Neural cell (in vitro differentiated cells): ENCODE data around the gene MYO6. TPM values are rescaled to one million over a fixed set of nuclear protein-coding genes. Genes with fewer than 3 reads are reported as not detected.

ENCODE experiments used
- H2AFZ ChIP-seq: fragments of 200-600, 300-800 bp; sonication (generic), shearing (Covaris generic); 2 replicates; pipeline ENCODE4 v1.6.0; 2014; ENCODE audit warnings: low read depth, mild to moderate bottlenecking, antibody characterized with exemption, low read length, moderate library complexity
- H3F3A ChIP-seq: fragments of 200-600 bp; shearing (Covaris generic); 2 replicates; pipeline ENCODE4 v1.6.1; 2016; ENCODE audit warnings: mild to moderate bottlenecking, moderate library complexity, mixed read lengths, antibody characterized with exemption, low read length; ENCODE audit not compliant: insufficient read depth, poor library complexity, severe bottlenecking
- H3K27ac ChIP-seq: fragments of 200-600, 300-800 bp; sonication (generic), shearing (Covaris generic); 2 replicates; pipeline ENCODE4 v1.5.1; 2014; ENCODE audit warnings: mild to moderate bottlenecking, low read length, moderate library complexity
- H3K27me3 ChIP-seq: fragments of 300-800, 200-600 bp; sonication (generic), shearing (Covaris generic); 2 replicates; pipeline ENCODE4 v1.6.0; 2014; ENCODE audit warnings: mild to moderate bottlenecking, low read depth, low read length, moderate library complexity; ENCODE audit not compliant: insufficient read depth
- H3K36me3 ChIP-seq: fragments of 300-800, 200-600 bp; sonication (generic), shearing (Covaris generic); 2 replicates; pipeline ENCODE4 v1.5.1; 2014; ENCODE audit warnings: mild to moderate bottlenecking, antibody characterized with exemption, low read length, moderate library complexity; ENCODE audit not compliant: insufficient read depth
- H3K4me2 ChIP-seq: fragments of 300-800, 200-600 bp; sonication (generic), shearing (Covaris generic); 2 replicates; pipeline ENCODE4 v1.6.0; 2014; ENCODE audit warnings: mild to moderate bottlenecking, low read length
- H3K4me3 ChIP-seq: fragments of 300-800, 200-600 bp; sonication (generic), shearing (Covaris generic); 2 replicates; pipeline ENCODE4 v1.5.1; 2014; ENCODE audit warnings: mild to moderate bottlenecking, low read length, moderate library complexity
- H3K79me2 ChIP-seq: fragments of 200-600 bp; shearing (Covaris generic); replicated peaks from 2 replicates; pipeline ENCODE4 v1.6.0; 2014; ENCODE audit warnings: mild to moderate bottlenecking, low read length, moderate library complexity; ENCODE audit not compliant: insufficient read depth
- H3K9ac ChIP-seq: fragments of 300-800, 200-600 bp; sonication (generic), shearing (Covaris generic); 2 replicates; pipeline ENCODE4 v1.6.1; 2016; ENCODE audit warnings: mild to moderate bottlenecking, low read length, mixed read lengths
- H3K9me2 ChIP-seq: fragments of 200-600 bp; shearing (Covaris generic); 2 replicates; pipeline ENCODE4 v1.6.1; 2016; ENCODE audit warnings: mild to moderate bottlenecking, low read length, mixed read lengths; ENCODE audit not compliant: insufficient read depth
- H3K9me3 ChIP-seq: fragments of 200-600, 300-800 bp; sonication (generic), shearing (Covaris generic); 2 replicates; pipeline ENCODE4 v1.6.1; 2016; ENCODE audit warnings: mild to moderate bottlenecking, mixed run types, low read length, moderate library complexity, mixed read lengths
- H4K20me1 ChIP-seq: fragments of 200-600 bp; shearing (Covaris generic); 2 replicates; pipeline ENCODE4 v1.6.1; 2016; ENCODE audit warnings: mild to moderate bottlenecking, mixed run types; ENCODE audit not compliant: insufficient read depth
- EP300 ChIP-seq: fragments of 450-650 bp; conservative IDR thresholded peaks from 2 replicates; pipeline ENCODE4 v1.6.1; 2014; ENCODE audit warnings: antibody characterized with exemption, mild to moderate bottlenecking, moderate library complexity; ENCODE audit not compliant: poor library complexity, severe bottlenecking
- EZH2 ChIP-seq: fragments of 200-600, 300-800 bp; shearing (Covaris generic), sonication (generic); IDR thresholded peaks from 2 replicates; pipeline ENCODE4 v1.6.1; 2014; ENCODE audit warnings: antibody characterized with exemption, low read length, borderline replicate concordance, mild to moderate bottlenecking; ENCODE audit not compliant: insufficient read depth, poor library complexity, severe bottlenecking
- MXI1 ChIP-seq: fragments of 450-650 bp; conservative IDR thresholded peaks from 2 replicates; pipeline ENCODE4 v1.6.1; 2014; ENCODE audit warnings: antibody characterized with exemption, mild to moderate bottlenecking; ENCODE audit not compliant: poor library complexity, severe bottlenecking
- POLR2AphosphoS5 ChIP-seq: IDR thresholded peaks from 2 replicates; pipeline ENCODE4 v1.6.1; 2012
- RAD21 ChIP-seq: fragments of 450-650 bp; conservative IDR thresholded peaks from 2 replicates; pipeline ENCODE4 v1.6.1; 2014; ENCODE audit warnings: antibody characterized with exemption, mild to moderate bottlenecking, moderate library complexity
- SMC3 ChIP-seq: fragments of 450-650 bp; conservative IDR thresholded peaks from 2 replicates; pipeline ENCODE4 v1.6.1; 2014; ENCODE audit warnings: antibody characterized with exemption, mild to moderate bottlenecking, moderate library complexity; ENCODE audit not compliant: poor library complexity
- TAF1 ChIP-seq: IDR thresholded peaks from 2 replicates; pipeline ENCODE4 v1.6.1; 2012; ENCODE audit warnings: low read depth
- polyA plus RNA-seq: library from polyadenylated mRNA; depleted of rRNA; stranded (reverse); fragments of >200 nt; gene quantifications from 2 replicates; pipeline ENCODE4 v1.2.3, GENCODE V29; 2014
- TF ChIP-seq, protein P1 (sequence below): IDR thresholded peaks from 2 replicates; pipeline ENCODE4 v1.6.1; 2012; ENCODE audit warnings: borderline replicate concordance
- TF ChIP-seq, protein P2 (sequence below): fragments of 450-650 bp; IDR thresholded peaks from 2 replicates; pipeline ENCODE4 v1.5.1; 2014; ENCODE audit warnings: antibody characterized with exemption, mild to moderate bottlenecking, moderate library complexity; ENCODE audit not compliant: poor library complexity, severe bottlenecking

The MYO6 gene
- polyA plus RNA-seq, 1 donor from 2014 or later: 49.1 TPM

DNA sequence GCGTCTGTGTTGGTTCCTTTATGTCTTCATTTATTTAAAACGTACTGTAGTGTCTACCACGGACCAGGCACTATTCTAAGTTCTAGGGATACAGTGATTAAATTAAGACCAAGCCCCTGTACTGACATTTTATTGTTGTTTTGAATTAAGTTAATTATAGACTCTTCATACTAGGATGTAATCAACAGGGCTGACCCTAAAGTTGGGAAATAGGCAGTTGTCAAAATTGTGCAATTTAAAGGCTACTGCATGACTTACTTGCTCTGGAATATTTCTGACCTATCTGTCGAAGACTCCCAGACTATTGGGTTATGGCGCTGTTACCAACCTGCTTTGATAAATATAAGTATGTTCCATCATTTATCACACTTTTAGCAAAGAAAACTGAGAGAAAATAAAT lies 6.7 kb downstream of the MYO6 start:
- H3K4me2 ChIP-seq: no peak overlapping the region
- H3K9me2 ChIP-seq: no peaks in the 10 kb centered on the region
- H4K20me1 ChIP-seq: no peaks in the 10 kb centered on the region
- H3K79me2 ChIP-seq: peaks cover 26% of the 10 kb centered on the region
- no peaks in the 10 kb centered on the region for H3K27me3 ChIP-seq
- no peak overlapping the region for H3K27ac ChIP-seq
- TF ChIP-seq SMC3: no peak
- TF ChIP-seq EZH2: no peak
- no peak for TF ChIP-seq TAF1
- no peak for TF ChIP-seq EP300
- TF ChIP-seq, protein P1, sequence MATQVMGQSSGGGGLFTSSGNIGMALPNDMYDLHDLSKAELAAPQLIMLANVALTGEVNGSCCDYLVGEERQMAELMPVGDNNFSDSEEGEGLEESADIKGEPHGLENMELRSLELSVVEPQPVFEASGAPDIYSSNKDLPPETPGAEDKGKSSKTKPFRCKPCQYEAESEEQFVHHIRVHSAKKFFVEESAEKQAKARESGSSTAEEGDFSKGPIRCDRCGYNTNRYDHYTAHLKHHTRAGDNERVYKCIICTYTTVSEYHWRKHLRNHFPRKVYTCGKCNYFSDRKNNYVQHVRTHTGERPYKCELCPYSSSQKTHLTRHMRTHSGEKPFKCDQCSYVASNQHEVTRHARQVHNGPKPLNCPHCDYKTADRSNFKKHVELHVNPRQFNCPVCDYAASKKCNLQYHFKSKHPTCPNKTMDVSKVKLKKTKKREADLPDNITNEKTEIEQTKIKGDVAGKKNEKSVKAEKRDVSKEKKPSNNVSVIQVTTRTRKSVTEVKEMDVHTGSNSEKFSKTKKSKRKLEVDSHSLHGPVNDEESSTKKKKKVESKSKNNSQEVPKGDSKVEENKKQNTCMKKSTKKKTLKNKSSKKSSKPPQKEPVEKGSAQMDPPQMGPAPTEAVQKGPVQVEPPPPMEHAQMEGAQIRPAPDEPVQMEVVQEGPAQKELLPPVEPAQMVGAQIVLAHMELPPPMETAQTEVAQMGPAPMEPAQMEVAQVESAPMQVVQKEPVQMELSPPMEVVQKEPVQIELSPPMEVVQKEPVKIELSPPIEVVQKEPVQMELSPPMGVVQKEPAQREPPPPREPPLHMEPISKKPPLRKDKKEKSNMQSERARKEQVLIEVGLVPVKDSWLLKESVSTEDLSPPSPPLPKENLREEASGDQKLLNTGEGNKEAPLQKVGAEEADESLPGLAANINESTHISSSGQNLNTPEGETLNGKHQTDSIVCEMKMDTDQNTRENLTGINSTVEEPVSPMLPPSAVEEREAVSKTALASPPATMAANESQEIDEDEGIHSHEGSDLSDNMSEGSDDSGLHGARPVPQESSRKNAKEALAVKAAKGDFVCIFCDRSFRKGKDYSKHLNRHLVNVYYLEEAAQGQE: no peak
- no peaks in the 10 kb centered on the region for H3F3A ChIP-seq
- H3K9ac ChIP-seq: no peak overlapping the region
- no peak overlapping the region for H3K4me3 ChIP-seq
- H3K9me3 ChIP-seq: no peaks in the 10 kb centered on the region
- no peak overlapping the region for H2AFZ ChIP-seq
- H3K36me3 ChIP-seq: no peaks in the 10 kb centered on the region

DNA sequence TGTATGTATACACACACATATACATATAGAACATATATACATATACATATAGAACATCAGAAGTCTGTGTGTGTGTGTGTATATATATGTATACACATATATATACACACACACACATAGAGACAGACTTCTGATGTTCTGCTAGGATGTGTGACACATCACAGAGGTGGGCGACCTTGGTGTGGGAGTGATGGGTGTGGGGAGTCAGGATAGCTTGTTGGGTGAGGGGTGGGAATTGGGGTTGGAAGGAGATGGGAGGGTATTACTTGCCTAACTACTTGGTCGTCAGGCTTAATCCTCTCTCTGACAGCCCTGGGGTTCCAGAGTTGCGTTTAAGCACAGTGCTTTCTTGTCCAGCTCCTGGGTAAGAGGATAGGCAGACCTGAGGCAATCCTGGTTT lies 8.3 kb downstream of the MYO6 start:
- Histone ChIP-seq H3K36me3 (no peaks in the 10 kb centered on the region), H3K9me3 (no peaks in the 10 kb centered on the region), H3K79me2 (peaks cover 12% of the 10 kb centered on the region), H3K9ac (no peak overlapping the region), H3K27me3 (no peaks in the 10 kb centered on the region), H3K4me2 (no peak overlapping the region), H2AFZ (no peak overlapping the region), H3K27ac (no peak overlapping the region), H4K20me1 (no peaks in the 10 kb centered on the region), H3K9me2 (no peaks in the 10 kb centered on the region), H3F3A (no peaks in the 10 kb centered on the region), H3K4me3 (no peak overlapping the region)
- TF ChIP-seq, protein P2, sequence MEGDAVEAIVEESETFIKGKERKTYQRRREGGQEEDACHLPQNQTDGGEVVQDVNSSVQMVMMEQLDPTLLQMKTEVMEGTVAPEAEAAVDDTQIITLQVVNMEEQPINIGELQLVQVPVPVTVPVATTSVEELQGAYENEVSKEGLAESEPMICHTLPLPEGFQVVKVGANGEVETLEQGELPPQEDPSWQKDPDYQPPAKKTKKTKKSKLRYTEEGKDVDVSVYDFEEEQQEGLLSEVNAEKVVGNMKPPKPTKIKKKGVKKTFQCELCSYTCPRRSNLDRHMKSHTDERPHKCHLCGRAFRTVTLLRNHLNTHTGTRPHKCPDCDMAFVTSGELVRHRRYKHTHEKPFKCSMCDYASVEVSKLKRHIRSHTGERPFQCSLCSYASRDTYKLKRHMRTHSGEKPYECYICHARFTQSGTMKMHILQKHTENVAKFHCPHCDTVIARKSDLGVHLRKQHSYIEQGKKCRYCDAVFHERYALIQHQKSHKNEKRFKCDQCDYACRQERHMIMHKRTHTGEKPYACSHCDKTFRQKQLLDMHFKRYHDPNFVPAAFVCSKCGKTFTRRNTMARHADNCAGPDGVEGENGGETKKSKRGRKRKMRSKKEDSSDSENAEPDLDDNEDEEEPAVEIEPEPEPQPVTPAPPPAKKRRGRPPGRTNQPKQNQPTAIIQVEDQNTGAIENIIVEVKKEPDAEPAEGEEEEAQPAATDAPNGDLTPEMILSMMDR: no peak
- no peak for TF ChIP-seq SMC3
- no peak for TF ChIP-seq EP300
- no peak for TF ChIP-seq RAD21
- no peak for TF ChIP-seq MXI1
- no peak for TF ChIP-seq POLR2AphosphoS5
- TF ChIP-seq, protein P1: no peak
- no peak for TF ChIP-seq EZH2
- TF ChIP-seq TAF1: no peak
